Hair follicle dermal papilla cell (primary cell): ENCODE measurements around the gene INF2. TPM values are rescaled to one million over a fixed set of nuclear protein-coding genes. Genes with fewer than 3 reads are reported as not detected.

Source experiments
- small RNA-seq: library from RNA; depleted of rRNA; stranded (forward); fragments of <200 nt; gene quantifications from one replicate; pipeline ENCODE3, GENCODE V24; 2012
- total RNA-seq: library from RNA; depleted of rRNA; stranded (reverse); fragments of >200 nt; gene quantifications from 2 replicates; pipeline ENCODE4 v1.2.3, GENCODE V29; 2012

The INF2 gene
- total RNA-seq, result 71.6 and 77.1 TPM in 2 replicates

DNA sequence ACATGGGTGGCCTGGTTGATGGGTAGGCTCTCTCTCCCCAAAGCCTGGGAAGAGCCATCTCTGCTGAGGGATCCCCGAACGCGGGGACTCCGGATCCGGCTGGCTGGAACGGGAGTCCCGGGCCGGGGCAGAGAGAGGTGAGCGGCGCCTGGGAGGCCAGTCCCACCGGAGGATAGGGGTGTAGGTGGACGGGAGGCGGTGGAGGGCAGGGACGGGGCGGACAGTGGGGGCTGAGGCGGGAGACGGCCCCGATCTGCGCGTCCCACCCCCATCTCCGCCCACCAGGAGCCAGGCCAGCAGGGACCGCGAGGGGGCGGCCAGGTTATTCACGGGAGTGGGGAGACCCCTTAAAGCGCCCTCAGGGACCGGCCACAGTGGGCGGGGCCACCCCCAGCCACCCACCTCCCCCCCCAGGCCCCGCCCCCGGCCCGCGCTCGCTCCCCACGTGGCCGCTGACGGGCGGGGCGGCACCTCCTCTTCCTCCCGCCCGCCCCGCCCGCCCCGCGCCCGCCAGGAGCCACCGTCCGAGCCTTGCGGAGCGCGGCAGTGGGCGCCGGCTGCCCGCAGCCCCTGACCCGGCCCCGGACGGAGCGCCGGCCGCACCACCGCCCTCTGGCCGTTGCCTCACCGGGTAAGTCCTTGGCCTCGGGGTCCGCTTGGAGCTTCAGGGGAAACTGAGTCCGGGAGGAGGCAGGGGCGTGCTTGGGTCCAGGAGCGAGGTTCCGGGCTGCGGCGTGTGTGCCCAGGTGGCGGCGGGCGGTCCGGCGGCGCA, at the start of gene INF2:
Gene INF2 (plus strand): TSS at position 510 of the 772 bp plus-strand sequence. CDS start 11,748 bp downstream, outside the sequence.

DNA sequence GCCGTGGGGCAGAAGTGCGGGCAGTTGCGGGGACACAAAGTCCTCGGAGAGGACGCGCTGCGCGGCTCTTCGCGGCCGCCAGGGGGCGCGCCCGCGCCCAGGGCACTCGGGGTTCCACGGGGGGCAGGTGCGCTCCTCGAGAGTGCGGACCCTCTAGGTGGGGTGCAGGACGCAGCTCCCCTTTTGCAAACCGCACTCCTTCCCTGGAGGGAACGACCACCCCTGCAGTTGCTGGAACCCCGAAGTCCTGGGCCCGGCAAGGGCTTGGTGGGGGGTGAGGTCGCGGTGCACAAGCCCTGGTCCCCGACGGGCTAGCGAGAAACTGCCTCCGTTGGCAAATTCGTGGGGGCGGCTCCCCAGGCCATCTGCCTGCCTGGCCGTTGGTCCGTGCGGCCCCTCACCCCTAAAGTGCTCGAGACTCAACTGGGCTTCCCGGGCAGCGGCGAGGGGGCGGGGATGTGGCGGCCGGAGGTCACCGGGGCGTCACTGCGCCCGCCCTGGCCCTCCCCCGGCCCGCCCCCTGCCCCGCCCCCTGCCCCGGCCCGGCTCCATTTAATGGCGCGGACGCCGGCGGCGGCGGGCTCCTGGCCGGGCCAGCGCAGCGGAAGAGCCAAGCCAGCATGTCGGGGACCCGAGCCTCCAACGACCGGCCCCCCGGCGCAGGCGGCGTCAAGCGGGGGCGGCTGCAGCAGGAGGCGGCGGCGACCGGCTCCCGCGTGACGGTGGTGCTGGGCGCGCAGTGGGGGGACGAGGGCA, 34.4 kb downstream of the INF2 start, which contains the start of gene ADSS1:
Gene ADSS1 (plus strand): TSS at position 579 of the 756 bp plus-strand sequence. CDS start 42 bp downstream, at position 621.

DNA sequence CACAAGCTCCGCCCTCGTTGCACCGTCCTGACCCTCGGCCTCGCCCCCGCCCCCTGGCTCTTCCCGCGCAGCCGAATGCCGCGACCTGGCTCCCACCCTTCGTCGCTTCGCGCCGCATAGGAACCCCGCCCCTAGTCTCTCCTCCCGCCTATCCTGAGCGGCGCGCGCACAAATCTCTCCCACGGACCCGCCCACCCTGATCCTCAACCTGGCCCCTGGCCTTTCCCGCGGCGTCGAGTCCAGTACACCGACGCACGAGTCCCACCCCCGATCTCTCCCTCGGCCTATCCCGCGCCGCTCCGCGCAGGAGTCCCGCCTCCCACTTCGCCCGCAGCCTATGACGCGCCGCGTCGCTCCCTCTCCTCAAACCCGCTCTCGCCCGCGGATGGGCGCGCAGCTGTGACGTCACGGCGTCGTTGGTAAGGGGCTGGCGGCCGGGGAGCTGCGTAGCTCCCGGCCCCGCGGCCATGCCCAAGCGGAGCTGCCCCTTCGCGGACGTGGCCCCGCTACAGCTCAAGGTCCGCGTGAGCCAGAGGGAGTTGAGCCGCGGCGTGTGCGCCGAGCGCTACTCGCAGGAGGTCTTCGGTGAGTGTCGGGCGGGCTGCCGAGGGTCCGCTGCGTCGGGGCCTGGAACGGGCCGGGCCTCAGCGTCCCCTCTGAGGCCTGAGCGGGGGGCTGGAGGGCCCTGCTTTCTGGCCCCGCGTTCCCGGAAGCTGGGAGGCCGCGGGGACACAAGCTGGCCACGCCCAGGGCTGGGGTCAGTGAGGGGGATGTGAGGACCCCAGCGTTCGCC, 63.5 kb downstream of the INF2 start, which contains the start of gene SIVA1:
Gene SIVA1 (plus strand): TSS at position 413 of the 793 bp plus-strand sequence. CDS start 55 bp downstream, at position 468.

Small RNA genes within 50 kb of the gene (small RNA-seq; reads per million reads assigned to genes)
- not detected for gene MIR4710

Other genes starting within 250 kb of the INF2 start
- not detected in 2 replicates for gene C14orf180, start 109.9 kb upstream of the INF2 start, total RNA-seq
- gene TMEM179, start 84.8 kb upstream of the INF2 start, total RNA-seq, result not detected in 2 replicates
- 6.8 and 7.3 TPM in 2 replicates for gene ADSS1, start 34.6 kb downstream of the INF2 start, total RNA-seq
- 64.1 and 69.2 TPM in 2 replicates for gene SIVA1, start 63.5 kb downstream of the INF2 start, total RNA-seq
- gene AKT1, start 106.1 kb downstream of the INF2 start, total RNA-seq, result 221 and 234 TPM in 2 replicates
- gene ZBTB42, start 111.5 kb downstream of the INF2 start, total RNA-seq, result 5.7 and 5.8 TPM in 2 replicates
- 24.3 and 25.9 TPM in 2 replicates for gene CEP170B, start 175.7 kb downstream of the INF2 start, total RNA-seq
- under 0.01 TPM in 2 replicates for gene PLD4, start 235.3 kb downstream of the INF2 start, total RNA-seq